ENCODE measurements around the gene FAM219B.
A peak's percentile ranks its signal among the peaks of the same experiment; 100 is the strongest.
"Not testable (repeated sequence)": the region's sequence is repeated elsewhere in the genome, so short reads cannot be mapped to it uniquely, and the experiment has no call there.

Gene FAM219B

GRCh38 chr15:74906450-74907162 is at the start of gene FAM219B:
Gene FAM219B, minus strand, starts transcription at chr15:74906851. Its CDS starts 51 bp downstream, at chr15:74906800.
- Histone ChIP-seq H3K9me3 (ENCODE audit: control insufficient read depth, insufficient read depth, low read length) (no peaks in the 10 kb centered on the region), H3K4me1 (ENCODE audit: insufficient read depth, low read length) (peaks cover 4% of the 10 kb centered on the region; the same call in 1 of the 2 replicates), H3K36me3 (ENCODE audit: insufficient read depth, low read length) (peaks cover 24% of the 10 kb centered on the region), H3K9ac (ENCODE audit: low read depth, low read length) (peak within 1 kb of the TSS; percentile 81)

DNA sequence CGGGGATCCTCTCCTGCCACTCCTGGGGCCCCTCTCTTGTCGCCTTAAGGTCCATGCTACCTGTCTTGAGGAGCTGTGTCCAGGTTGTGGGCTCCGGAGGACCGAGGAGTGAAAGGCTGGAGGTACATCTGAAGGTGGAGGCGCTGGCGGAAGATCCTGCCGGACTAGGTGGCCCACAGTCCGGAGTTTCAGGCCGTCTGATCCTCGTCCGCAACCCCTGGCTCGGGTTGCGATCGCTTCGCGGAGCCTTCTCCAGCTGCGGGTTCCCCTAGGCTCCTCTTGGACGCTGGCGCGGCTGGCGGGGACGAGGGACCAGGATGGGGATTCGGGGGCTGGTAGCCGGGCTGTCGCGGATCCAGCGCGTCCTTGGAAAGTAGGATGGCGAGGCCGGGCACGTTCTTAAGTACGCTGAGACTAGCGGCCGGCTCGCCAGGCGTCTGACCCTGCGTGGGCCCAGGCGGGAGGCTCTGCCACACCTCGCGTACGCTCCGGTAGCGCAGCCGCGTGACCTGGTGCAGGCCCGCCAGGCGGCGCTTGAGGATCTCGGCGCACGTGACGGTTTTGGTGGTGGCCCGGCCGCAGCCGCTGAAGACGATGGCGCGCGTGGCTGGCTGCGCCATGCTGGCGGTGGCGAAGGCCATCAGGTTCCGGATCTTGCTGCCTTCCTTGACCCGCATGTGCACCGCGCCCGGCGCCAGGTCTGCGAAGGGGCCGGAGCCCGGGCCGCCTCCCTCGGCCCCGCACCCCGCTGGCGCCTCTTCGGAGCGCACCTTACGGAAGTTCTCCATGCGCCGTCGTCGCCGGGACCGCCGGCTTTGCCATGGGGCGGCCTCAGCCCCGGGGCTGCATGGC is 49.4 kb upstream of the FAM219B start:
- H3K36me3 ChIP-seq (ENCODE audit: insufficient read depth, low read length): peaks cover 3% of the 10 kb centered on the region; the same call in 1 of the 2 replicates
- H3K9ac ChIP-seq (ENCODE audit: low read depth, low read length): peak overlapping the region; percentile 78
- no peaks in the 10 kb centered on the region for H3K9me3 ChIP-seq (ENCODE audit: control insufficient read depth, insufficient read depth, low read length)
- peaks cover 8% of the 10 kb centered on the region for H3K4me1 ChIP-seq (ENCODE audit: insufficient read depth, low read length)

DNA sequence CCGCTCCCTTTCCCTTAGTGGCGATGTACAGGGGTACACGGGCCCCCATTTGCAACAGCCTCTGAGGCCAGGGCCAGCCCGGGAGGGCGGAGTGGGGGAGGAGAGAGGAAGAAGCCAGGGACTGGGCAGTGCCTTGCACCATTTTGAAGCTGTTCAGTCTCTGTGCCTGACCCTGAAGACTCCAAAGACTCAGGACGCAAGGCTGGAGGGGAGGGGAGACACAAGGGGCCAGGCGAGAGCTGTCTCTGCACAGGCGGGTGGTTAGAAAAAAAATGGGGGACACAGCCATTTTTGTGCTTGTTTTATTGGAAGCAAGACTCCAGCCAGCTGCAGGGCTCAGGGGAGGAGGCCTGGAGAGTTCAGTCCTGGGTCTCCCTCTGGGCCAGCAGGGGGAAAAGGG is 48.4 kb upstream of the FAM219B start:
- Histone ChIP-seq H3K4me1 (ENCODE audit: insufficient read depth, low read length) (peaks cover 17% of the 10 kb centered on the region), H3K36me3 (ENCODE audit: insufficient read depth, low read length) (peaks cover 3% of the 10 kb centered on the region; the same call in 1 of the 2 replicates), H3K9ac (ENCODE audit: low read depth, low read length) (peak overlapping the region; percentile 78; the same call in 1 of the 2 replicates), H3K9me3 (ENCODE audit: control insufficient read depth, insufficient read depth, low read length) (no peaks in the 10 kb centered on the region)

DNA sequence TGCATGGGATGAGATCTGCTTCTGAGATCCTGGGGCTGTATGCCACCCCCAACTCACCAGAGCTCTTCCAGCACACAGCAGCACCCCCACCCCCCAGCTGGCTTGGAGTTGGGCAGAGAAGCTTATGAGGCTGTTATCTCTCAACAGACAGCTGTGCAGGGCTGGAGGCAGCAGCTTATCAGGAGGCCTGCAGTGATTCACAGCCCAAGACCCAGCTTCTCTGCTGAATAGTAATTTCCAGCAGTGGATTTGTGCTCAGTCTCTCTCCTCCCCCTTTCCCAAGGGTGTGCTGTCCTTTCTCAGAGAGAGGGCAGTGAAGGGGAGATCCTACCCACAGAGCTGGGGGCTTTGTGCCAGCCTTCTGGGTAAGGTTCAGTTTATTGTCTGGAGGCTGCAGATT is 47.9 kb upstream of the FAM219B start:
- peak overlapping the region; percentile 78 for H3K9ac ChIP-seq (ENCODE audit: low read depth, low read length)
- no peaks in the 10 kb centered on the region for H3K9me3 ChIP-seq (ENCODE audit: control insufficient read depth, insufficient read depth, low read length)
- peaks cover 18% of the 10 kb centered on the region for H3K4me1 ChIP-seq (ENCODE audit: insufficient read depth, low read length)
- peaks cover 3% of the 10 kb centered on the region; the same call in 1 of the 2 replicates for H3K36me3 ChIP-seq (ENCODE audit: insufficient read depth, low read length)

DNA sequence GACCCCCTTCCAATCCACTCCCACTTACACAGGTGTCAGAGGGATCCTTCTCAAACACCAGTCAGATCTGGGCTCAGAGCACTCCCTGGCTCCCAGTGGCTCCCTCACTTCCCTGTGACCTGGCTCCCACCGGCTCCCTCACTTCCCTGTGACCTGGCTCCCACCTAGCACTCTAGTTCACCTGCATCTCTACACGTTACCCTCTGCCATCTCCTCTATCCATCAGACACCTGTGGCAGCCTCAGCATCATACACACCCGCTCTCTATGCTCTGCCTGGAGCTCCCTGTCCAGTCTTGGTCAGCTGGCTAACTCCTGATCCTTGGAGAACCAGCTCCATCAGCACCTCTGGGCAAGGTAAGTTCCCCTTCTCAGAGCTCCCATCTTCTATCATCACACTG is 44.4 kb upstream of the FAM219B start:
- H3K9me3 ChIP-seq (ENCODE audit: control insufficient read depth, insufficient read depth, low read length): no peaks in the 10 kb centered on the region
- H3K9ac ChIP-seq (ENCODE audit: low read depth, low read length): no peak overlapping the region
- peaks cover 18% of the 10 kb centered on the region for H3K4me1 ChIP-seq (ENCODE audit: insufficient read depth, low read length)
- peaks cover 3% of the 10 kb centered on the region; the same call in 1 of the 2 replicates for H3K36me3 ChIP-seq (ENCODE audit: insufficient read depth, low read length)

DNA sequence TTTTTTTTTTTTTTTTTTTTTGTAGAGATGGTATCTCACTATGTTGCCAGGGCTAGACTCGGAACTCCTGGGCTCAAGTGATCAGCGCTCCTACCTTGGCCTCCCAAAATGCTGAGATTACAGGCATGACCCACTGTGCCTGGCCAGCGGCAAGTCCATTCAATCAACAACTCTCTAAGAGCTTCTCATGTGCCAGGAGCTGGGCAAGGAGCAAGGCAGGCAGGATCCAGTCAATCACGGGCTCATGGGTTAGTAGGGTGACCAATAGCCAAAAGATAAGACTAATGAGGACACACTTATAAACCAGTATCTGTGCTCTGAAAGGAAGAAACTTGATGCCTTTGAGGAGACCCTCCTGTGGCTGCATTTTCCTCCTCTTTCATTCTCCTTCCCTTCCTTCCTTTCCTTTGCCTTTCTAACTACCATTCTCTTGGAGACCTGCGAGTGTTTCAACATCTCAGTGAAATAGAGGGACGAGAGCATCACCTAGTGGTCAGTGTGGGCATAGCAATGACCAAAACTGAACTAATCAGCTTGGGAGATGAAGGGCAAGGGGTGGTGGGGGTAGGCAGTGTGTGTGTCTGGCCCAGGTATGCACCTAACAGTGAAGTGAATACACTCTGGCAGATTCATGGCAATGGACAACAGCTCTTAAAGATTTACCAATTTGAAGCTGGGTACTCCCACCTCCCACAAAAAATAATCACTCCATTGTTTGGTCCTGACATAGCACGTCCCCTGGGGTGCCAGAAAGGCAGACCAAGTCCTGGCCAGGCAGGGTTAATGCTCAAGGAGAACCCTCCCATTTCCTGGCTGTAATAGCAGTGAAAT is 43.6 kb upstream of the FAM219B start:
- H3K9ac ChIP-seq (ENCODE audit: low read depth, low read length): no peak overlapping the region
- H3K36me3 ChIP-seq (ENCODE audit: insufficient read depth, low read length): peaks cover 3% of the 10 kb centered on the region; the same call in 1 of the 2 replicates
- H3K9me3 ChIP-seq (ENCODE audit: control insufficient read depth, insufficient read depth, low read length): no peaks in the 10 kb centered on the region
- peaks cover 18% of the 10 kb centered on the region for H3K4me1 ChIP-seq (ENCODE audit: insufficient read depth, low read length)

GRCh38 chr15:74937590-74938371 is 31.1 kb upstream of the FAM219B start, which contains the start of gene COX5A:
Gene COX5A, minus strand, starts transcription at chr15:74938073. Its CDS starts 59 bp downstream, at chr15:74938014.
- peak within 1 kb of the TSS; percentile 78 for H3K9ac ChIP-seq (ENCODE audit: low read depth, low read length)
- H3K9me3 ChIP-seq (ENCODE audit: control insufficient read depth, insufficient read depth, low read length): no peaks in the 10 kb centered on the region
- H3K4me1 ChIP-seq (ENCODE audit: insufficient read depth, low read length): no peaks in the 10 kb centered on the region
- no peaks in the 10 kb centered on the region; the same call in 1 of the 2 replicates for H3K36me3 ChIP-seq (ENCODE audit: insufficient read depth, low read length)

DNA sequence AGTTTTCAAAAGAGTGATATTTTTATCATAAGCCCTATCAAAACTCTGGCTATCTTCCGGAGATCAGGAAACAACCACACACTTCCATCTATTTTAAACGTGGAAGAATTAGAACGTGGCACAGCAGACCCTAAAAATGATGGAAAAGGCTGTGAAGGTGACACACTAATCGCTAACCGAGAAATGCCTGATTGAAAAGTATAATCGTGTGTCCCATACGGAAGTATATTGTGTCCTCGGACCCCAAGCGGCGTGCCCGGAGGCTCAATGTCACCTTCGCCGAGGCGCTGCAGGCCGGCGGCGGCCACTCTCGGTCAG is 30.6 kb upstream of the FAM219B start:
- Histone ChIP-seq H3K36me3 (ENCODE audit: insufficient read depth, low read length) (no peaks in the 10 kb centered on the region; the same call in 1 of the 2 replicates), H3K9ac (ENCODE audit: low read depth, low read length) (peak overlapping the region; percentile 78), H3K9me3 (ENCODE audit: control insufficient read depth, insufficient read depth, low read length) (no peaks in the 10 kb centered on the region), H3K4me1 (ENCODE audit: insufficient read depth, low read length) (no peaks in the 10 kb centered on the region)

DNA sequence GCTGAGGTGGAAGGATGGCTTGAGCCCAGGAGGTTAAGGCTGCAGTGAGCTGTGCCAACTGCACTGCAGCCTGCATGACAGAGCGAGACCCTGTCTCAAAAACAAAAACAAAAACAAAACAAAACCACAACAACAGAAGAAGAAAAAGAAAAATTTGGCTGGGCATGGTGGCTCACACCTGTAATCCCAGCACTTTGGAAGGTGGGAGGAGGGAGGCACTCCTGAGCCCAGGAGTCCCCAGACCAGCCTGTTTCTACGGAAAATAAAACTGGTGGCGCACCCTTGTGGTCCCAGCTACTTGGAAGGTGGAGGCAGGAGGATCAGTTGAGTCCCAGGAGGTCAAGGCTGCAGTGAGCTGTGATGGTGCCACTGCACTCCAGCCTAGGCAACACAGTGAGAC is 28.5 kb upstream of the FAM219B start:
- not testable (repeated sequence) for H3K9ac ChIP-seq (ENCODE audit: low read depth, low read length); H3K36me3 ChIP-seq (ENCODE audit: insufficient read depth, low read length); H3K4me1 ChIP-seq (ENCODE audit: insufficient read depth, low read length)

GRCh38 chr15:74933573-74933972 is 26.9 kb upstream of the FAM219B start:
- Histone ChIP-seq H3K9me3 (ENCODE audit: control insufficient read depth, insufficient read depth, low read length) (no peaks in the 10 kb centered on the region), H3K36me3 (ENCODE audit: insufficient read depth, low read length) (peaks cover 9% of the 10 kb centered on the region), H3K9ac (ENCODE audit: low read depth, low read length) (no peak overlapping the region), H3K4me1 (ENCODE audit: insufficient read depth, low read length) (no peaks in the 10 kb centered on the region)

More for the DNA sequence above, 28.5 kb upstream of the FAM219B start:
- H3K9me3 ChIP-seq (ENCODE audit: control insufficient read depth, insufficient read depth, low read length): not testable (repeated sequence)

GRCh38 chr15:74928771-74929198 is 22.1 kb upstream of the FAM219B start:
- Histone ChIP-seq H3K9ac (ENCODE audit: low read depth, low read length) (no peak overlapping the region), H3K36me3 (ENCODE audit: insufficient read depth, low read length) (peaks cover 18% of the 10 kb centered on the region), H3K9me3 (ENCODE audit: control insufficient read depth, insufficient read depth, low read length) (no peaks in the 10 kb centered on the region), H3K4me1 (ENCODE audit: insufficient read depth, low read length) (no peaks in the 10 kb centered on the region)

DNA sequence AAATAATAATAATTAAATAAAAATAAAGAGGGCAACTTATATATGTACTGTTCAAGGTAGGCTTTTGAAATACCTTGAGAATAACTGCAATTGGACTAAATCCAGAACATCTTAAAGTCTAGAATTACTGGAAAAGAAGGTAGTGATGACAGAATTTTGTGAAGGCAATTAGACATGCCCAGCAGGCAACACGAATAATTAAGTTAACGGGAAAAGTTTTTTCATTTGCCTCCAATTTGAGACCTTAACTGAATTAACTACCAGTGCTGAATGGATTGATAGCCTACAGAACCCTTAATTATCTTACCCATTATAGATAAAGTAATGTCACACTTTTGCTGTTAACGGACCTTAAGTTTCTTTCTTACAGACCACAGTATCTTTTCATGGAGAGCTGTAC is 17.9 kb upstream of the FAM219B start:
- Histone ChIP-seq H3K36me3 (ENCODE audit: insufficient read depth, low read length) (peaks cover 23% of the 10 kb centered on the region), H3K9me3 (ENCODE audit: control insufficient read depth, insufficient read depth, low read length) (no peaks in the 10 kb centered on the region), H3K9ac (ENCODE audit: low read depth, low read length) (no peak overlapping the region), H3K4me1 (ENCODE audit: insufficient read depth, low read length) (no peaks in the 10 kb centered on the region)

DNA sequence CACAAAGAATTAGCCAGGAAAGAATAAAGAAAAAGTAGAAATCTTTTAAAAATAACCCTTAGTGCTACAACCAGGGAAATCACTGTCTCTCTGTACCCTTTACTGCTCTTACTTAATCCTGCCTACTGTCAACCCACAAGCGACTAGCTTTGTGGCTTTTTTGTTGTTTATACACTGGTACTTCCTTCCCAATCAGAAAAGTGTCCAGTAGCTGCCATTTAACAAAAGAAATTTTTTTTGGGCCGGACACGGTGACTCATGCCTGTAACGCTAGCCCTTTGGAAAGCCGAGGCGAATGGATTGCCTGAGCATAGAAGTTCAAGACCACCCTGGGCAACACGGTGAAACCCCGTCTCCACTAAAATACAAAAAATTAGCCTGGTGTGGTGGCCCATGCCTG is 13.8 kb upstream of the FAM219B start:
- H3K9ac ChIP-seq (ENCODE audit: low read depth, low read length): no peak overlapping the region
- peaks cover 22% of the 10 kb centered on the region for H3K36me3 ChIP-seq (ENCODE audit: insufficient read depth, low read length)
- H3K4me1 ChIP-seq (ENCODE audit: insufficient read depth, low read length): no peaks in the 10 kb centered on the region
- no peaks in the 10 kb centered on the region for H3K9me3 ChIP-seq (ENCODE audit: control insufficient read depth, insufficient read depth, low read length)
